Measurements from ENCODE around the gene DPEP2. TPM values are rescaled to one million over a fixed set of nuclear protein-coding genes. Genes with fewer than 3 reads are reported as not detected.

Gene DPEP2
- total RNA-seq, 1 donor from 2014 or later, result 1.0 TPM

- Mint-ChIP-seq H3K27me3 (ENCODE audit: unreplicated experiment) (peaks cover 11% of the 10 kb centered on the region), H3K36me3 (ENCODE audit: low read depth, unreplicated experiment) (peaks cover 5% of the 10 kb centered on the region), H3K4me3 (ENCODE audit: unreplicated experiment) (no peak overlapping the region), H3K9me3 (ENCODE audit: unreplicated experiment) (no peaks in the 10 kb centered on the region), H3K27ac (ENCODE audit: unreplicated experiment) (peak overlapping the region; percentile 67), H3K4me1 (ENCODE audit: unreplicated experiment) (peaks cover 13% of the 10 kb centered on the region)
- TF ChIP-seq, protein P1, sequence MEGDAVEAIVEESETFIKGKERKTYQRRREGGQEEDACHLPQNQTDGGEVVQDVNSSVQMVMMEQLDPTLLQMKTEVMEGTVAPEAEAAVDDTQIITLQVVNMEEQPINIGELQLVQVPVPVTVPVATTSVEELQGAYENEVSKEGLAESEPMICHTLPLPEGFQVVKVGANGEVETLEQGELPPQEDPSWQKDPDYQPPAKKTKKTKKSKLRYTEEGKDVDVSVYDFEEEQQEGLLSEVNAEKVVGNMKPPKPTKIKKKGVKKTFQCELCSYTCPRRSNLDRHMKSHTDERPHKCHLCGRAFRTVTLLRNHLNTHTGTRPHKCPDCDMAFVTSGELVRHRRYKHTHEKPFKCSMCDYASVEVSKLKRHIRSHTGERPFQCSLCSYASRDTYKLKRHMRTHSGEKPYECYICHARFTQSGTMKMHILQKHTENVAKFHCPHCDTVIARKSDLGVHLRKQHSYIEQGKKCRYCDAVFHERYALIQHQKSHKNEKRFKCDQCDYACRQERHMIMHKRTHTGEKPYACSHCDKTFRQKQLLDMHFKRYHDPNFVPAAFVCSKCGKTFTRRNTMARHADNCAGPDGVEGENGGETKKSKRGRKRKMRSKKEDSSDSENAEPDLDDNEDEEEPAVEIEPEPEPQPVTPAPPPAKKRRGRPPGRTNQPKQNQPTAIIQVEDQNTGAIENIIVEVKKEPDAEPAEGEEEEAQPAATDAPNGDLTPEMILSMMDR (IDR thresholded peaks at IDR 0.05; ENCODE audit: unreplicated experiment), result no peak
- DNase-seq (ENCODE audit: low spot score), result no peak
These were observed 9.3 kb downstream of the DPEP2 start for GRCh38 chr16:67990018-67990386.

DNA sequence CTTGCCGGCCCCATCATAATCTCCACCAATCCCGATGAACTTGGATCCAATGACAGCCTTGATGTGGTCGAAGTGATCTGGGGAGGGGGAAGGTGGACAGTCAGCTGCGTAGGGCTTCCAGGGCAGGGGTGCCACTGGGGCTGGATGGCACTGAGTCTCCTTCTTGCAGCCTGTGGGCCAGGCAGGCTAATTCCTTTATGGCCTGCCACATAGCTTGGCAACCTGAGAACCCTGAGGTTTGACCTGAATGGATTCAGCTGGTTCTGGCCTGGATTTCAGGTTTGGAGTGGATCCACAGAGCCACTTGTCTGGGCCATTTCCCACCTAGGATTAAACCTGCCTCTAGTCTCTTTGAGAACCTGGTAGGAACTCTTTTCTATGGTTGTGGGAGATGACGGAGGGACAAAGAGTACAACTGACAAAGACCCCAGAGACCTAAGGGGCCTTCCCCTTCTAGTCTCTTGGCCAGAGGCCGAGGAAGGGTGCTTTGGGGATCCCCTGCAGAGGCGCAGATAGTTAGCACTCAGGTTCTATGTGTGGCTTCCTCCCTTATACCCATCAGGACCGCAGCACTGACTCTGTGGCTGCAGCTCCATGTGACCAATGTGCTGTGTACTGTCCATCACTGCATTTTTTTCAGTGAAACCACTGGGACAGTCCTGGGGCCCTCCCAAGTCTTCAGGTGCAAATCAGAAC, 9.8 kb downstream of the DPEP2 start:
- DNase-seq (ENCODE audit: low spot score), result no peak
- TF ChIP-seq, protein P1 (IDR thresholded peaks at IDR 0.05; ENCODE audit: unreplicated experiment), result no peak
- no peaks in the 10 kb centered on the region for H3K9me3 Mint-ChIP-seq (ENCODE audit: unreplicated experiment)
- H3K4me1 Mint-ChIP-seq (ENCODE audit: unreplicated experiment), result peaks cover 16% of the 10 kb centered on the region
- peaks cover 8% of the 10 kb centered on the region for H3K27me3 Mint-ChIP-seq (ENCODE audit: unreplicated experiment)
- H3K36me3 Mint-ChIP-seq (ENCODE audit: low read depth, unreplicated experiment), result peaks cover 5% of the 10 kb centered on the region
- H3K27ac Mint-ChIP-seq (ENCODE audit: unreplicated experiment), result no peak overlapping the region
- no peak overlapping the region for H3K4me3 Mint-ChIP-seq (ENCODE audit: unreplicated experiment)

DNA sequence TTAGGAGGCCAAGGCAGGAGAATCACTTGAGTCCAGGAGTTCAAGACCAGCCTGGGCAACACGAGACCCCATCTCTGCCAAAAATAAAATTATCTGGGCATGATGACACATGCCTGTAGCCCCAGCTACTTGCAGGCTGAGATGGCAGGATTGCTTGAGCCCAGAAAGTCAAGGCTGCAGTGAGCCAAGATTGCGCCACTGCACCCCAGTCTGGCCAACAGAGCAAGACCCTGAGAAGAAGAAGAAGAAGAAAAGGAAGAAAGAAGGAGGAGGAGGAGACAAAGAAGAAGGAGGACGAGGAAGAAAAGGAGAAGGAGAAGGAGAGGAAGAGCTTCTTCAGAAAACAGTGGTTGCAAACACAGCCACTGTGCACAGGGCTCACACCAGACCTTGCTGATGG, 10.6 kb downstream of the DPEP2 start:
- Mint-ChIP-seq H3K27me3 (ENCODE audit: unreplicated experiment) (peaks cover 8% of the 10 kb centered on the region), H3K4me1 (ENCODE audit: unreplicated experiment) (peaks cover 16% of the 10 kb centered on the region), H3K4me3 (ENCODE audit: unreplicated experiment) (no peak overlapping the region), H3K27ac (ENCODE audit: unreplicated experiment) (no peak overlapping the region), H3K9me3 (ENCODE audit: unreplicated experiment) (no peaks in the 10 kb centered on the region), H3K36me3 (ENCODE audit: low read depth, unreplicated experiment) (peaks cover 5% of the 10 kb centered on the region)
- no peak for DNase-seq (ENCODE audit: low spot score)
- TF ChIP-seq, protein P1 (IDR thresholded peaks at IDR 0.05; ENCODE audit: unreplicated experiment), result no peak

GRCh38 chr16:67987460-67988160, 11.7 kb downstream of the DPEP2 start:
- Mint-ChIP-seq H3K27ac (ENCODE audit: unreplicated experiment) (peak overlapping the region; percentile 64), H3K4me1 (ENCODE audit: unreplicated experiment) (peaks cover 23% of the 10 kb centered on the region)

More at GRCh38 chr16:67987460-67988160, 11.7 kb downstream of the DPEP2 start:
- TF ChIP-seq, protein P1 (IDR thresholded peaks at IDR 0.05; ENCODE audit: unreplicated experiment), result no peak
- Mint-ChIP-seq H3K27me3 (ENCODE audit: unreplicated experiment) (peaks cover 14% of the 10 kb centered on the region), H3K9me3 (ENCODE audit: unreplicated experiment) (no peaks in the 10 kb centered on the region), H3K36me3 (ENCODE audit: low read depth, unreplicated experiment) (peaks cover 5% of the 10 kb centered on the region), H3K4me3 (ENCODE audit: unreplicated experiment) (no peak overlapping the region)
- no peak for DNase-seq (ENCODE audit: low spot score)

All from endothelial cell (in vitro differentiated cells).